Measurements from ENCODE around the gene KCNAB1. TPM values are rescaled to one million over a fixed set of nuclear protein-coding genes. Genes with fewer than 3 reads are reported as not detected.
"Not testable (repeated sequence)": the region's sequence is repeated elsewhere in the genome, so short reads cannot be mapped to it uniquely, and the experiment has no call there.

KCNAB1 gene
- total RNA-seq, 4 donors from 2014 or later = 4.2 to 11.4 (median 7.8) TPM

- Histone ChIP-seq H3K9me3 (no peaks in the 10 kb centered on the region), H3K36me3 (no peaks in the 10 kb centered on the region), H3K4me3 (no peak overlapping the region), H3K27me3 (no peaks in the 10 kb centered on the region), H3K4me1 (no peaks in the 10 kb centered on the region), H3K27ac (no peak overlapping the region)
- 79 to 86% methylated on average over 1 of the region's 1 CpG for WGBS, 2 donors
- no peak for DNase-seq (ENCODE audit: low spot score in 2 of 2)
- TF ChIP-seq EP300 (IDR thresholded peaks at IDR 0.05) (no peak), POLR2A (IDR thresholded peaks at IDR 0.05) (no peak), CTCF (IDR thresholded peaks at IDR 0.05) (no peak)
Measured at GRCh38 chr3:156264771-156265170, 144.4 kb downstream of the KCNAB1 start.

- Histone ChIP-seq H3K36me3 (no peaks in the 10 kb centered on the region), H3K4me1 (no peaks in the 10 kb centered on the region), H3K4me3 (no peak overlapping the region), H3K9me3 (peaks cover 0 to 12% (median 0%) of the 10 kb centered on the region in 4 donors), H3K27ac (no peak overlapping the region), H3K27me3 (no peaks in the 10 kb centered on the region)
- 92 to 96% methylated on average over 3 of the region's 3 CpGs for WGBS, 2 donors
- no peak for DNase-seq (ENCODE audit: low spot score in 2 of 2)
- no peak for TF ChIP-seq EP300 (IDR thresholded peaks at IDR 0.05)
- no peak for TF ChIP-seq CTCF (IDR thresholded peaks at IDR 0.05)
- TF ChIP-seq POLR2A (IDR thresholded peaks at IDR 0.05) = no peak
Measured at GRCh38 chr3:156271508-156271907, 151.1 kb downstream of the KCNAB1 start.

- no peak for DNase-seq (ENCODE audit: low spot score in 2 of 2)
- 92 to 93% methylated on average over 7 of the region's 7 CpGs for WGBS, 2 donors
- H3K27ac ChIP-seq = no peak overlapping the region
Measured at GRCh38 chr3:156271995-156272719, 151.8 kb downstream of the KCNAB1 start.

GRCh38 chr3:156273111-156273694 lies 152.8 kb downstream of the KCNAB1 start:
- no peaks in the 10 kb centered on the region for H3K36me3 ChIP-seq
- DNase-seq (ENCODE audit: low spot score in 2 of 2) = no peak
- H3K9me3 ChIP-seq = peaks cover 0 to 12% (median 0%) of the 10 kb centered on the region in 4 donors
- 75 to 84% methylated on average over 6 of the region's 6 CpGs for WGBS, 2 donors
- no peak overlapping the region for H3K4me3 ChIP-seq
- TF ChIP-seq EP300 (IDR thresholded peaks at IDR 0.05) (no peak), POLR2A (IDR thresholded peaks at IDR 0.05) (no peak), CTCF (IDR thresholded peaks at IDR 0.05) (no peak)
- H3K27ac ChIP-seq = no peak overlapping the region
- H3K27me3 ChIP-seq = no peaks in the 10 kb centered on the region
- H3K4me1 ChIP-seq = no peaks in the 10 kb centered on the region

More at GRCh38 chr3:156271995-156272719, 151.8 kb downstream of the KCNAB1 start:
- no peak for TF ChIP-seq CTCF (IDR thresholded peaks at IDR 0.05)
- TF ChIP-seq POLR2A (IDR thresholded peaks at IDR 0.05) = no peak
- TF ChIP-seq EP300 (IDR thresholded peaks at IDR 0.05) = no peak
- Histone ChIP-seq H3K4me3 (no peak overlapping the region), H3K27me3 (no peaks in the 10 kb centered on the region), H3K36me3 (no peaks in the 10 kb centered on the region), H3K9me3 (peaks cover 0 to 12% (median 0%) of the 10 kb centered on the region in 4 donors), H3K4me1 (no peaks in the 10 kb centered on the region)

GRCh38 chr3:156274791-156275190 lies 154.4 kb downstream of the KCNAB1 start:
- Histone ChIP-seq H3K27me3 (no peaks in the 10 kb centered on the region), H3K27ac (no peak overlapping the region), H3K9me3 (peaks cover 0 to 12% (median 0%) of the 10 kb centered on the region in 4 donors), H3K4me3 (no peak overlapping the region), H3K4me1 (no peaks in the 10 kb centered on the region), H3K36me3 (no peaks in the 10 kb centered on the region)
- no peak for DNase-seq (ENCODE audit: low spot score in 2 of 2)
- TF ChIP-seq CTCF (IDR thresholded peaks at IDR 0.05) (no peak), EP300 (IDR thresholded peaks at IDR 0.05) (no peak), POLR2A (IDR thresholded peaks at IDR 0.05) (no peak)
- 85 to 86% methylated on average over 2 of the region's 2 CpGs for WGBS, 2 donors

GRCh38 chr3:156284637-156285036 lies 164.3 kb downstream of the KCNAB1 start:
- not testable (repeated sequence) for H3K27me3 ChIP-seq; H3K36me3 ChIP-seq; DNase-seq (ENCODE audit: low spot score in 2 of 2); H3K27ac ChIP-seq; H3K9me3 ChIP-seq; H3K4me3 ChIP-seq; H3K4me1 ChIP-seq
- 93 to 95% methylated on average over 24 of the region's 24 CpGs for WGBS, 2 donors

Measured in tibial nerve (tissue), 4 donors.